Right cardiac atrium (tissue), 5 donors: ENCODE results near the gene WDR45. TPM values are rescaled to one million over a fixed set of nuclear protein-coding genes. Genes with fewer than 3 reads are reported as not detected.

ENCODE experiments used
- ATAC-seq, 2 donors: fragments of 200-7000 bp; cut with Tn5 transposase; one replicate each; pipeline versions ENCODE4 v1.8.0 to v1.9.1; 2020; ENCODE audit warnings: moderate library complexity in 2 of 2, mild to moderate bottlenecking in 1 of 2
- DNase-seq, 3 donors: peaks; one replicate each; pipeline ENCODE4 v3.0.0-alpha.2; 2020
- H3K27ac ChIP-seq: one replicate; pipeline ENCODE4 v1.5.1; 2013; ENCODE audit warnings: mild to moderate bottlenecking, low read length, control low read depth, moderate library complexity
- H3K27me3 ChIP-seq: one replicate; pipeline ENCODE4 v1.6.1; 2013; ENCODE audit not compliant: control insufficient read depth, insufficient read depth
- H3K4me1 ChIP-seq: one replicate; pipeline ENCODE4 v1.6.1; 2013; ENCODE audit warnings: low read length; ENCODE audit not compliant: control insufficient read depth, insufficient read depth
- H3K4me3 ChIP-seq: one replicate; pipeline ENCODE4 v1.5.1; 2013; ENCODE audit warnings: low read length, control low read depth
- H3K9me3 ChIP-seq: one replicate; pipeline ENCODE4 v1.6.1; 2013; ENCODE audit warnings: low read length; ENCODE audit not compliant: control insufficient read depth
- WGBS: extraction: QIAGEN DNeasy Blood & Tissue Kit; methylation state at CpG from one replicate; pipeline ENCODE4 v1.1.7; 2013; 5-methylcytosine and 5-hydroxymethylcytosine counted together
- intact Hi-C, 4 donors: fragments of 100-400 bp; cut with DNase I; formaldehyde crosslinking; loops; one replicate each; pipeline versions ENCODE4 v1.11.0 to v1.14.0; 2022 to 2023
- polyA plus RNA-seq: library from polyadenylated mRNA; stranded (reverse); fragments of 200-250 nt; gene quantifications from one replicate; pipeline ENCODE4 v1.2.3, GENCODE V29; 2013
- total RNA-seq, 4 donors: library from RNA; stranded (reverse); fragmentation: NEBNext Ultra II Directional; extraction: Animal tissue kit (Norgen Biotek cat#: 25700); gene quantifications; one replicate each; pipeline ENCODE4 v1.2.1, GENCODE V29; 2021
- donor health status: healthy with polysubstance abuse.
- donor health status: DM: no; HTN: yes; CAD: no.
- donor health status: DM: no; HTN: no; CAD: no.
- donor health status: DM: no; HTN: yes; CAD: no; lungs with severe emphysema.
- donor health status: DM: yes; HTN: yes; CAD: no.

Gene WDR45
- total and polyA plus RNA-seq, 5 donors, result 70.0 to 82.5 (median 80.1) TPM

- no peak for ATAC-seq
Measured at GRCh38 chrX:49064303-49064702, 15.4 kb downstream of the WDR45 start.

GRCh38 chrX:49063715-49064114 lies 16.0 kb downstream of the WDR45 start:
- no peak overlapping the region for H3K4me3 ChIP-seq
- H3K27me3 ChIP-seq, result no peaks in the 10 kb centered on the region
- H3K4me1 ChIP-seq, result no peaks in the 10 kb centered on the region
- H3K9me3 ChIP-seq, result no peaks in the 10 kb centered on the region
- DNase-seq (no peak), ATAC-seq (no peak)
- no peak overlapping the region for H3K27ac ChIP-seq
- intact Hi-C loops, result no loop called here
- WGBS, result 98% methylated on average over 9 of the region's 9 CpGs

More at GRCh38 chrX:49064303-49064702, 15.4 kb downstream of the WDR45 start:
- H3K4me3 ChIP-seq, result no peak overlapping the region
- H3K4me1 ChIP-seq, result no peaks in the 10 kb centered on the region
- DNase-seq, result no peak
- no peaks in the 10 kb centered on the region for H3K27me3 ChIP-seq
- H3K27ac ChIP-seq, result no peak overlapping the region
- intact Hi-C loops, result no loop called here
- 96% methylated on average over 20 of the region's 20 CpGs for WGBS
- no peaks in the 10 kb centered on the region for H3K9me3 ChIP-seq

- ATAC-seq (no peak), DNase-seq (no peak)
- intact Hi-C loops, result no loop called here
- 80% methylated on average over 10 of the region's 10 CpGs for WGBS
- Histone ChIP-seq H3K4me3 (no peak overlapping the region), H3K4me1 (no peaks in the 10 kb centered on the region), H3K27ac (no peak overlapping the region), H3K9me3 (no peaks in the 10 kb centered on the region), H3K27me3 (no peaks in the 10 kb centered on the region)
Measured at GRCh38 chrX:49061916-49062315, 17.8 kb downstream of the WDR45 start.

GRCh38 chrX:49061490-49061889 lies 18.2 kb downstream of the WDR45 start:
- Histone ChIP-seq H3K9me3 (no peaks in the 10 kb centered on the region), H3K4me3 (no peak overlapping the region), H3K27ac (no peak overlapping the region), H3K27me3 (no peaks in the 10 kb centered on the region), H3K4me1 (no peaks in the 10 kb centered on the region)
- WGBS, result 70% methylated on average over 7 of the region's 7 CpGs
- intact Hi-C loops, result no loop called here
- ATAC-seq (no peak), DNase-seq (no peak)

GRCh38 chrX:49060914-49061313 lies 18.8 kb downstream of the WDR45 start:
- 93% methylated on average over 3 of the region's 3 CpGs for WGBS
- no peak for ATAC-seq
- H3K4me3 ChIP-seq, result no peak overlapping the region
- no peaks in the 10 kb centered on the region for H3K4me1 ChIP-seq
- H3K9me3 ChIP-seq, result no peaks in the 10 kb centered on the region
- intact Hi-C loops, result no loop called here
- no peaks in the 10 kb centered on the region for H3K27me3 ChIP-seq
- no peak overlapping the region for H3K27ac ChIP-seq
- no peak for DNase-seq

GRCh38 chrX:49059681-49060085 lies 20.0 kb downstream of the WDR45 start:
- Histone ChIP-seq H3K27me3 (no peaks in the 10 kb centered on the region), H3K4me3 (no peak overlapping the region), H3K27ac (no peak overlapping the region), H3K4me1 (peaks cover 2% of the 10 kb centered on the region), H3K9me3 (no peaks in the 10 kb centered on the region)
- DNase-seq (no peak), ATAC-seq (peak in 1 of 2 donors; percentile 25)
- WGBS, result 79% methylated on average over 10 of the region's 10 CpGs
- intact Hi-C loops, result no loop called here

- Histone ChIP-seq H3K4me3 (no peak overlapping the region), H3K27ac (no peak overlapping the region), H3K9me3 (no peaks in the 10 kb centered on the region), H3K4me1 (peaks cover 3% of the 10 kb centered on the region), H3K27me3 (no peaks in the 10 kb centered on the region)
- intact Hi-C loops, result no loop called here
- DNase-seq, result no peak
- ATAC-seq, result peak; percentile 10 to 21
- 51% methylated on average over 5 of the region's 6 CpGs for WGBS
Measured at GRCh38 chrX:49059201-49059600, 20.5 kb downstream of the WDR45 start.

- no peaks in the 10 kb centered on the region for H3K27me3 ChIP-seq
- WGBS, result 57% methylated on average over 5 of the region's 5 CpGs
- intact Hi-C loops, result no loop called here
- ATAC-seq (peak; percentile 7 to 14), DNase-seq (no peak)
- H3K4me1 ChIP-seq, result peaks cover 3% of the 10 kb centered on the region
- H3K4me3 ChIP-seq, result no peak within 1 kb of the TSS
- no peak within 1 kb of the TSS for H3K27ac ChIP-seq
- no peaks in the 10 kb centered on the region for H3K9me3 ChIP-seq
Measured at GRCh38 chrX:49058794-49059193, 20.9 kb downstream of the WDR45 start, which contains the start of gene CCDC120. Gene CCDC120, plus strand, starts transcription at chrX:49058999. Its CDS starts 3,043 bp downstream, at chrX:49062042.

- no peak for ATAC-seq
- intact Hi-C loops, result no loop called here
- H3K9me3 ChIP-seq, result no peaks in the 10 kb centered on the region
- H3K27me3 ChIP-seq, result no peaks in the 10 kb centered on the region
- peak overlapping the region; percentile 75 for H3K27ac ChIP-seq
- no peak for DNase-seq
- peaks cover 3% of the 10 kb centered on the region for H3K4me1 ChIP-seq
- 87% methylated on average over 5 of the region's 5 CpGs for WGBS
- peak overlapping the region; percentile 77 for H3K4me3 ChIP-seq
Measured at GRCh38 chrX:49054073-49054762, 25.5 kb downstream of the WDR45 start.

GRCh38 chrX:49053223-49054072 lies 26.2 kb downstream of the WDR45 start:
- H3K4me3 ChIP-seq, result peak overlapping the region; percentile 77
- ATAC-seq (peak; percentile 82 to 87), DNase-seq (peak; percentile 69 to 88 (median 86))
- intact Hi-C loops, result no loop called here
- 2% methylated on average over 78 of the region's 79 CpGs for WGBS
- no peaks in the 10 kb centered on the region for H3K9me3 ChIP-seq
- H3K4me1 ChIP-seq, result peaks cover 3% of the 10 kb centered on the region
- H3K27ac ChIP-seq, result peak overlapping the region; percentile 75
- H3K27me3 ChIP-seq, result no peaks in the 10 kb centered on the region

GRCh38 chrX:49043987-49044281 lies 35.8 kb downstream of the WDR45 start:
- Histone ChIP-seq H3K9me3 (no peaks in the 10 kb centered on the region), H3K4me3 (no peak overlapping the region), H3K27me3 (no peaks in the 10 kb centered on the region), H3K4me1 (peaks cover 4% of the 10 kb centered on the region), H3K27ac (peak overlapping the region; percentile 83)
- DNase-seq, result no peak
- intact Hi-C loops, result no loop called here
- WGBS, result 12% methylated on average over 13 of the region's 13 CpGs
- ATAC-seq, result no peak
